Measurements from ENCODE around the gene STX7.
"Not testable (repeated sequence)": the region's sequence is repeated elsewhere in the genome, so short reads cannot be mapped to it uniquely, and the experiment has no call there.

The STX7 gene

DNA sequence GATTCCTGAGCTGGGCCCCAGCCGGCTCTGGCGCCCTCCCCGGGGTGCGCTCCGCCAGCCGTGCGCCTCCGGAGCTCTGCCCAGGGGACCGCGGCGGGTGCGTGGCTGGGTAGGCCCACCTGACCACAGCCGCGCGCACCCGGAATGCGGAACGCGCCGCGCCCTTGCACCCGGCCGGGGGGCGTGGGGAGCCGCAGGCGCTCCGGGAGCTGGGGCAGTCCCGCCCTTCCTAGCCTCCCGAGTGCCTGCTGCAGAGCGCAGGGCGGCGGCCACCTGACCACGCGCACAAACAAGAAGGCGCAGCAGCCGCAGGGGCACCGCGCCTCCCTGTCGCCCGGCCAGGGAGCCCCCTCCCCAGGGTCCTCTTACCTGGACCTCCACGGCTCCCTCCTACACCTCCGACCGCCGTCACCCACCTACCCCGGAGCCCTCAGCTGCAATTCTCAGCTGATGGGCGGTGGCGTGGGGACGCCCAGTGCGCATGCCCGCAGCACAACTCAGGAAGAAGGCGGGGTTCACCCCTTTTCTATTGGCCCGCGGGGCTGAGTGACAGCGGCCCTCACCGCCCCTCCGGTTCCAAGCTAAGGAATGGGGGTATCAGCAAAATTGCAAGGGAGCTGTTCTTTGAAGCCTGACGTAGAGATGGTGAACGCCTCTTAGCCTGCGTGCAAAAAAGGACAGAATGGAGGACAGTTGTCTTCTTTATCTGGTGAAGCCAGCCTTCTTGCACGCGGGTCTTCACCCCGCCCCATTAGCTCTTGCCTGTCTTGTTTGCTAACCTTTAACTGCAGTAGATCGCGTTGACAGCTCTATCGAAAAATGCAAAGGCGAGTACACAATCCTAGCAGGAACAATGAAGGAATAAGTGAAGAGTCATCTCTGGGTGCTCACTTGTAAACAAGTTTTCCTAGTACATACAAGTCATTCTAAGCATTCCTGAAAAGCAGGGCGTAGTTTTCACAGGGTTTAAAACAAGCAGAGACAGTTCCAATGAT is at the start of gene STX7:
Gene STX7, minus strand, starts transcription at position 479 of the 995 bp plus-strand sequence. CDS start 9,586 bp downstream, outside the sequence.
- peak; percentile 81 to 85 for DNase-seq

DNA sequence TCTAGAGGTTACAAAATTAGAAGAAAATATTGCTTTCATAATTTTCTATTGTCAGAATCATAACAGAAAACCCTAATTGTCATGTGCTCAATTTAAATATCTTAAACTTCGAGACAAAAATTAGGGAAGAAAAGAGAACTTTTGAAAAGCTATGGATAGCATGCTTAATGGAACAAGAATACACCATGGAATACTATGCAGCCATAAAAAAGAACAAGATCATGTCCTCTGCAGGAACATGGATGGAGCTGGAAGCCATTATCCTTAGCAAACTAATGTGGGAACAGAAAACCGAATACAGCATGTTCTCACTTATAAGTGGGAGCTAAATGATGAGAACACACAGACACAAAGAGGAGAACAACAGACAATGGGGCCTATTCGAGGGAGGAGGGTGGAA is 47.2 kb upstream of the STX7 start:
- DNase-seq = not testable (repeated sequence)

GRCh38 chr6:132552372-132552771 is 39.5 kb upstream of the STX7 start, which contains the start of gene TAAR8:
Gene TAAR8 (plus strand): TSS chr6:132552672. CDS start chr6:132552693, 21 bp downstream.
- DNase-seq = no peak

DNA sequence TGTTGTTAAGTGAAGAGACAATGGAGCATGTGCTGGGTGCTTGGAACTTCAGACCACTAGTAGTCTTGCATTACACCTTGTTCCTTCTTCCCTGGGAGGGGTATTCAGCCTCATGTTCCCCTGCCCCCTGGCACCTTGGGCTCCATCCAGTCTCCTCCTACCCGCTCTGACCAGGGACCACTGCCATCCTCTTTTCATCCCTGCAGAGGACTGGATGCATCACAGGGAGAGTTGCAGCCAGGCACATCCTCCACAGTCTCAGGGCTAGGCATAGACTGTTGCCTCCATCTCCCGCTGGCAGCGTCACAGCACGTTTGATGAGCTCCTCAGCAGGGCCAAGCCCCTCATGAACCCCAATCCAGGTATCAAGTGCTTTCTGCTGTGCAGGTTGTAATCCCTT is 38.3 kb upstream of the STX7 start:
- DNase-seq = no peak

- DNase-seq = no peak
Observed at GRCh38 chr6:132548746-132549463, 36.0 kb upstream of the STX7 start.

- no peak for DNase-seq
Observed at GRCh38 chr6:132544826-132545225, 31.9 kb upstream of the STX7 start.

DNA sequence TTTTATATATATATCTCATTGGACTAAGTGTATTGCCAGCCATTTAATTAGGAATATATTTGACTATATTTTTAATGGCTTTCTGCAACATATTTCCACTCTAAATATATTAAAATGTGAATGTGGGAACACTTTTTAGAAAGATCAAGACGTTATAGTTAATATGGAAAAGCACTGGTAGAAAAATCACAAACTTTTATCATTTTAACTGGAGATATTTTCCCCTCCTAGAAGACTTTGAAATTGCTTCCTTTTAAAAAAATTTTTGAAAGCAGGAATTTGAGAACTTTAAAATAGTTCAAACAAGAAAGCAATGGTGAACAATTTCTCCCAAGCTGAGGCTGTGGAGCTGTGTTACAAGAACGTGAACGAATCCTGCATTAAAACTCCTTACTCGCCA is 25.1 kb upstream of the STX7 start, which contains the start of gene TAAR9:
Gene TAAR9, plus strand, starts transcription at position 301 of the 400 bp plus-strand sequence. Its CDS starts 13 bp downstream, at position 314.
- DNase-seq = no peak

GRCh38 chr6:132537145-132537544 is 24.2 kb upstream of the STX7 start:
- no peak for DNase-seq

GRCh38 chr6:132534546-132534945 is 21.6 kb upstream of the STX7 start:
- not testable (repeated sequence) for DNase-seq

GRCh38 chr6:132530293-132530974 is 17.5 kb upstream of the STX7 start:
- DNase-seq = peak; percentile 38 to 52

DNA sequence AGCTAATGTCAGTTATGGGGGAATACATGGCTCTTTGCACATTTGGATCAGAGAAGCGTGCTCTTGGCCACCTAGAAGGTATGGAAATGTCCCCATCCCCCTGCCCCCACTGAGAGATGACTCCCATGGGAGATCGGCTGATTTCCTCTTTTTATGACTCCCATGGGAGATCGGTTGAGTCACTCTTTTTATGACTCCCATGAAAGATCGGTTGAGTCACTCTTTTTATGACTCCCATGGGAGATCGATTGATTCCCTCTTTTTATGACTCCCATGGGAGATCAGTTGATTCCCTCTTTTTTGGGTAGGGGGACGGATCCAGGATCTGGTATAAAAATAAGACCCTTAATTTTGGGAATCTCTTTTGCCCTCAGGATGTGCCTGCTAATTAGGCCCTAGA is 14.9 kb upstream of the STX7 start:
- no peak for DNase-seq

DNA sequence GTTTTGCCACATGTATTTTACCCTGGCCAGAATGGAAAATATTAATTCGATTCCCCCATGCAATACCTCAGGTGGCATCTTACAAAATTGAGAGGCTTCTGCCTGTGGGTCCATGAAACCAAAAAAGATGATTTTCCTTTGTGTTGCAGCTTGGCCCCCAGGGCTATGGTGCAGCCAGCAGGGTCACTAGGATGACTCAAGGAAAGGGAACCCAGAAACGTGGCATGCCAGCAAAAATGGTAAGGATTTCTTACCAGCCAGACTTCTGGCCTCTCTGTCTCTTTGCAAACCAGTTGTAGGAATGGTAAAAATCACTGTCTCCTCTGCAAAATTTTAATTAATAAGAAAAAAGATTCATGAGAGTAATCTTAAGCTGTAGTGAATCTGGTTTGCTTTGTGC is 13.5 kb upstream of the STX7 start:
- no peak for DNase-seq

DNA sequence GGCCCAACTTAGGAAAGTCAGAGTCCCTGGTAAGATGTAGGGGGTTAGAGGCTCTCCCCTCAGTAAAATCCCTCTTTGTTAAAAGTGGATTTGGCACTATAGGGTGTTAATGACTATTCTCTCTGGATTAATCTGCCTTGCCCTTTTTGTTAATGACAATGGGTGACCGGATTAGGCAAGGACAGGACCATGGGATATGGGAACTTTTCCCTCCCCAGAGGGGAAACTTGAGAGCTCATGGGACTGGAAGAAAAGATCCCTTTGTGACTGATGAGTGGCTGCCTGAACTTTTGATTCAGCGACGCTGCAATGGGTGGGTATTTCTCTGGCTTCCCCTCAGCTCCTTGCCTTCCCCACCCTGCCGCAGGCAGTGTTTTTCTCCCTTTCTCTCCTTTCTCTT is 12.9 kb upstream of the STX7 start:
- DNase-seq = no peak

DNA sequence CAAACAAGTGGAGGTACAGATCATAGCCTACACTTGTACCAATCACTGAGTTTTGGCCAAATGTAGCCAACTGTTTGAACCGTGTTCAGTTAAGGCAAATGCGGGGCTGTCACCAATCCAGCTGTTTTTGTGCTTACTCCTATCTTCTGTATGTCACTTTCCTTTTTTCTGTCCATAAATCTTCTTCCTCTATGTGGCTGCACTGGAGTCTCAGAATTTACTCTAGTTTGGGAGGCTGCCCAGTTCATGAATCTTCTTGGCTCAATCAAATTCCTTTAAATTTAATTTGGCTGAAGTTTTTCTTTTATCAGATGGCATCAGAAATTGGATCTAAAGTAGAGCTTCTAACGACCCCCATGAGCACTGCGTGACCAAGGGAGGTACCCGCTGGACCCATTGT is 11.7 kb upstream of the STX7 start:
- no peak for DNase-seq

DNA sequence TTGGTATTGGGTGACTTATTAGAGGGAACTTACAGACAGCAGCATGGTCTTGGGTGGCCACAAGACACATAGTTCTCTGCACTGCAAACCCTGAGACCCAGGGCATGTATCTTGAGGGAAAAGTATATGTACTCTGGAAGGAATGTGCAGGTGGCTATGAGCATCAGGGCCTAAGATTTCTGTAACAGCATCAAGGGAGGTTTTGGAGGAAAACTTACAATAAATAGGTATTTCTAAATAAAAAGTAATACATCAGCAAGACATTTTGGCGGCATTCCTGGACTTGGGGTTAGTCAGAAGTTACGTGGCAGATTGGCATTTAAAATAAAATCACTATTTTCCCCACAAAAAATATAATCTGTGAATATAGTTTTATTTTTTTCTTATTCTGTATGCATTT is 8.0 kb upstream of the STX7 start:
- DNase-seq = no peak

DNA sequence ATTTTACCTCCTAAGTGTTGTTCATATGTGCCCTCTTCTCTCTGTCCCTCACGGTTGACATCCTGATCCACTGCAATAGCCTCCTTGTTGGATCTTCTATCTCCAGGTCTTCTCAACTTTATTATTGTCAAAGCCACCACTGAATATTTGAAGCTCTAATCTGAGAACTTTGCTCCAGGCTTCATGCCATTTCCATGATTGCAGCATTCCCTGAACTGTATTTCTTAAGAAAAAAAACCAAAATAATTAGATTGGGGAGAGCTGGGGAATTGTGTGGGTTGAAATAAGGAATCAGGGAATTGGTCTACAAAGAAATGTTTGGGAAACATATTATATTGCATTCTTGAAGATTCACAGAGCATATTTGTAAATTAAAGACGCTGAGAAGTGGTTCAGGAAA is 2.5 kb upstream of the STX7 start:
- DNase-seq = no peak

DNA sequence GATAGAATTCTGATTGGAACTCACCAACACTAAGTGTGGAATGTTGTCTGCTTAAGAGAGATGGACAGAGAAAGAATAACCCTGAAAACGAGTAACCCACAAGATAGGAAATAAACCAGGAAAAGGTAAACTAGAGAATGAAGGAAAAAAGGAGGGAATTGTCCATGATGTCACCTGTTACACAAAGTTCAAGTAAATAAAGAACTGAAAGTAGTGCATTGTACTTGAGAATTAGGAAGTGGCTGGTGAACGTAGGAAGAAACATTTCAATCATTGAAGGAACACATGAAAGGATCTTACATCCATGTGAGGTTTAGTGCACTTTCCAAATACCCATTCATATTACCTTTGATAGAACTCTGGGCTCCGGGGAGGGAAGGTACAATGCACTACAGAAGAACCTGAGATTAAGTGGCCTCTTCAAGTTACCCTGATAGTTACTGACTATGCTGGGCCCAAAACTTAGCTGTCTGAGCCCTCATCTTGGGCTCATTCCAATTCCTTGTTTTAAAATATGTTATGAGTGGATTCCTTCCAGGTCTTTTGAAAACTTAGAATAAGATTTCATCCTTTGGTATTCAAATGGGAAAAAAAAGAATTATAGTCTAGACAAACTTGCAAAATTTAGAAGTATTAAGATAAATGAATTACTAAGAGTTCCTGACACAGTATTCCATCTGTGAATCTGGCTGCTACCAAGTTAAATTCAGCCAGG is 1.1 kb upstream of the STX7 start:
- DNase-seq = no peak

GRCh38 chr6:132512342-132512637 is 626 bp downstream of the STX7 start:
- no peak for DNase-seq

- no peak for DNase-seq
Observed at GRCh38 chr6:132511831-132512220, 1.1 kb downstream of the STX7 start.

- no peak for DNase-seq
Observed at GRCh38 chr6:132511210-132511830, 1.6 kb downstream of the STX7 start.

DNA sequence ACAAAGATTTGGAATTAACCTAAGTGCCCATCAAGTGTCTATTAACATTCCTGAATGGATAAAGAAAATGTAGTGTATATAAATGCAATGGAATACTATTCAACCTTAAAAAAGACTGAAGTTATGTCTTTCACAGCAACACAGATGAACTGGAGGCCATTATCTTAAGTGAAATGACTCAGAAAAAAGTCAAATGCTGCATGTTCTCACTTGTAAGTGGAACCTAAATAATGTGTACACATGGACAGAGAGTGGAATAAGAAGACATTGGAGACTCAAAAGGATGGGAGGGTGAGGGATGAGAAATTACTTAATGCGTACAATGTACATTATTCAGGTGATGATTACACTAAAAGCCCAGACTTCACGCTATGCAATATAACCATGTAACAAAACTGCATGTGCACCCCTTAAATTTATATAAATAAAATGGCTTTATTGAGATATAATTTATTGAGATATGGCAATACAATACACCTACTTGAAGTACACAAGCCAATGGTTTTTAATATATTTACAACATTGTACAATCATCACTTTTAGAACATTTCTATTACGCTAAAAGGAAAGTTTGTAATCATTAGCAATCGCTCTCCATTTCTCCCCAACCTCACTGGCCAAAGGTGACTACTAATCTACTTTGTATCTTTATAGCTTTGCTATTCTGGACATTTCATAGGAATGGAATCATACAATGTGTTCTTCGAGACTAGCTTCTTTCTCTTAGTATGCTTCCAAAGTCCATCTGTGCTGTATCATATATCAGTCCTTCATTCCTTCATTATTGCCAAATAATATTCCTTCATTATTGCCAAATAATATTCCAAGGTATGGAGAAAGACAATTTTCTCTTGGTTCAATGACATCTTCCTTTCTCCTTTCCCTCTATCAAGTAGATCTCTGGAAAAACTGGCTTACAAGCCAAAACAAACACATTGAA is 5.8 kb downstream of the STX7 start:
- no peak for DNase-seq
